Spinal cord (tissue), 10 donors: ENCODE data around the gene PIK3CG. TPM values are rescaled to one million over a fixed set of nuclear protein-coding genes. Genes with fewer than 3 reads are reported as not detected.
A peak's percentile ranks its signal among the peaks of the same experiment; 100 is the strongest.
"Not testable (repeated sequence)": the region's sequence is repeated elsewhere in the genome, so short reads cannot be mapped to it uniquely, and the experiment has no call there.

Source experiments
- DNase-seq, 6 donors: peaks; one replicate each; pipeline versions ENCODE4 v3.0.0 to v3.0.0-alpha.2; 2013 to 2015; ENCODE audit warnings: low spot score in 6 of 6, low read depth in 4 of 6
- H3K27ac ChIP-seq: one replicate; pipeline ENCODE4 v1.5.1; 2013; ENCODE audit warnings: low read depth, low read length, control low read depth
- H3K27me3 ChIP-seq: one replicate; pipeline ENCODE4 v1.6.1; 2013; ENCODE audit warnings: low read length; ENCODE audit not compliant: control insufficient read depth, insufficient read depth
- H3K36me3 ChIP-seq: one replicate; pipeline ENCODE4 v1.6.1; 2013; ENCODE audit warnings: low read length; ENCODE audit not compliant: control insufficient read depth, insufficient read depth
- H3K4me1 ChIP-seq: one replicate; pipeline ENCODE4 v1.6.1; 2013; ENCODE audit warnings: low read length; ENCODE audit not compliant: control insufficient read depth, insufficient read depth
- H3K4me3 ChIP-seq: one replicate; pipeline ENCODE4 v1.5.1; 2013; ENCODE audit warnings: low read depth, low read length, control low read depth
- H3K9me3 ChIP-seq: one replicate; pipeline ENCODE4 v1.6.1; 2013; ENCODE audit warnings: low read length; ENCODE audit not compliant: control insufficient read depth, insufficient read depth
- whole genome bisulfite sequencing: methylation state at CpG from one replicate; pipeline ENCODE4 v1.1.5; 2013; ENCODE audit warnings: missing lambda C conversion rate; ENCODE audit not compliant: insufficient coverage; 5-methylcytosine and 5-hydroxymethylcytosine counted together
- polyA plus RNA-seq, 2 donors: library from polyadenylated mRNA; unstranded; fragments of 120-200 nt; gene quantifications; one replicate each; pipeline ENCODE4 v1.2.1, GENCODE V29; 2013; ENCODE audit not compliant: insufficient read length in 2 of 2
- total RNA-seq, 2 donors: library from RNA; depleted of rRNA in 1 of 2; stranded (reverse); fragments of 120-200 nt in 1 of 2; fragments of >200 nt in 1 of 2; gene quantifications; one replicate each; pipeline versions ENCODE4 v1.2.3 to v1.2.4, GENCODE V29; 2013 to 2014
- donor health status: healthy.

PIK3CG gene
- total and polyA plus RNA-seq, 4 donors, result 1.4 to 6.4 (median 2.6) TPM

DNA sequence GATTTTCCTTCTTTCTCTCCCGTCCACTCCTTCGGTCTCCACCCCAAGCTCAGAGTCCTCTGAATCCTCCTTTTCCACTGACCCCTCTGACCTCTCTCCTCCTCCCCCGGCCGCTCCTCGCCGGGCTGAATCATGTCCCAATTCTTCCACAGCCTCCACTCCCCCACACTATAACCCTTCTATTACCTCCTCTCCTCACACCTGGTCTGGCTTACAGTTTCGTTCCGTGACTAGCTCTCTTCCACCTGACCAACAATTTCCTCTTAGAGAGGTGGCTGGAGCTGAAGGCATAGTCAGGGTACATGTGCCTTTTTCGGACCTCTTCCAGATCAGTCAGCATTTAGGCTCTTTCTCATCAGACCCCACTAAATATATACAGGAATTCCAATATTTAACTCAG, 34.2 kb upstream of the PIK3CG start:
- H3K4me1 ChIP-seq, H3K27me3 ChIP-seq, H3K27ac ChIP-seq, H3K9me3 ChIP-seq, H3K4me3 ChIP-seq, H3K36me3 ChIP-seq, DNase-seq: not testable (repeated sequence)
- 88% methylated on average over 8 of the region's 9 CpGs for WGBS

DNA sequence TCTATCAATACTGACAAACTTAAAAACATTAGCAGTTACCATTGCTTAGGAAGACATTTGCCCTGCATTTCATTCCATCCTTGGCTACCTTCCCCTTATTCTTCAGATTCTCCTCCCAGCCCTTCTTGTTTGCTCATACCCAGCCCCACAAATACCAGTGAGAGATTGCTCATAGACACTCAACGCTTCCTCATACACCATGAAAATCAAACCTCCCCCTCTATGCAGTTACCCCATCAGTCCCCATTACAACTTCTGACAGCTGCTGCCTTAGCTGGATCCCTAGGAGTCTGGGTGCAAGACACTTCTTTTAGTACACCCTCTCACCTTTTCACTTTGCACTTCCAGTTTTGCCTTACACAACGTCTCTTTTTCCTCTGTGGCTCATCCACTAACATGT, 28.3 kb upstream of the PIK3CG start:
- Histone ChIP-seq H3K27ac (no peak overlapping the region), H3K36me3 (no peaks in the 10 kb centered on the region), H3K9me3 (no peaks in the 10 kb centered on the region), H3K27me3 (no peaks in the 10 kb centered on the region), H3K4me3 (no peak overlapping the region), H3K4me1 (no peaks in the 10 kb centered on the region)
- WGBS, result 97% methylated on average over 2 of the region's 2 CpGs
- no peak for DNase-seq

DNA sequence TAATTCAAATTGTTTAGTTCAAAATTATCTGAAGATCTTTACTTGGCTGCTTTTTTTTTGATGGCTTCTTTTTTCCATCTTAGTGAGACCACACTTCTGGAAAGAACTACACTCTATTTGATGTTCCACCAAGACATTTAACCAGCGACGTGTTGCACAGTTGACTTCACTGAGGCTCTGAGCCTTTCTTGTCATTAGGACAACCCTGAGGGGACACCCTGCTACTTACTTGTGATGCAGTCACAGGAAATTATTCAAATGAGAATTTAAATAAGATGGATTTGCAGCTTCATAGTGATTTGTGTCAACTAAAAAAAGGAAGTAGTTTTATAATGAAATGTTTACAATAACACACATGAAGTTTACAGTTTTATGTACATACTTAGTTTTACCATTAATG, 25.6 kb upstream of the PIK3CG start:
- no peaks in the 10 kb centered on the region for H3K27me3 ChIP-seq
- no peak for DNase-seq
- no peaks in the 10 kb centered on the region for H3K36me3 ChIP-seq
- no peak overlapping the region for H3K4me3 ChIP-seq
- no peak overlapping the region for H3K27ac ChIP-seq
- no peaks in the 10 kb centered on the region for H3K9me3 ChIP-seq
- H3K4me1 ChIP-seq, result no peaks in the 10 kb centered on the region
- no CpG with 5 or more reads among the region's 2 CpGs for WGBS

DNA sequence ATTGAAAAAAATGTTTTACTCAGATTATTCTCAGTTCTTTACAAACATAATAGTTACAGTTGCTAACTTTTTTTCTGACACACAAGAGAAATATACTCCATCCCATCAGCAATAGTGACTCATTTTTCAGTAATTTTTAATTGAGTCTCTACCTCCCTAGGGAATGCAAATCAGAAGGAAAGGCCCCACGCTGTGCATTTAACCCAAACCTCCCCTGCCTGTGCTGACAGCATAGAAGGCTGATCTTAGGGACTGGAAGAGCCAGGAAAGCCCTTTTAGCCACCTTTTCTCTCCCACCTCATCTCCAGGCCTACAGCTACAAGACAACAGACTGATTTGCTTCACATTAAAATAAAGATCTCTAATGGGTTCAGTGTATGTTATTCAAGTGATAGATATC, 24.7 kb upstream of the PIK3CG start:
- Histone ChIP-seq H3K4me1 (no peaks in the 10 kb centered on the region), H3K27ac (no peak overlapping the region), H3K4me3 (no peak overlapping the region), H3K27me3 (no peaks in the 10 kb centered on the region), H3K9me3 (no peaks in the 10 kb centered on the region), H3K36me3 (no peaks in the 10 kb centered on the region)
- DNase-seq, result no peak
- 67% methylated on average over 1 of the region's 1 CpG for WGBS

DNA sequence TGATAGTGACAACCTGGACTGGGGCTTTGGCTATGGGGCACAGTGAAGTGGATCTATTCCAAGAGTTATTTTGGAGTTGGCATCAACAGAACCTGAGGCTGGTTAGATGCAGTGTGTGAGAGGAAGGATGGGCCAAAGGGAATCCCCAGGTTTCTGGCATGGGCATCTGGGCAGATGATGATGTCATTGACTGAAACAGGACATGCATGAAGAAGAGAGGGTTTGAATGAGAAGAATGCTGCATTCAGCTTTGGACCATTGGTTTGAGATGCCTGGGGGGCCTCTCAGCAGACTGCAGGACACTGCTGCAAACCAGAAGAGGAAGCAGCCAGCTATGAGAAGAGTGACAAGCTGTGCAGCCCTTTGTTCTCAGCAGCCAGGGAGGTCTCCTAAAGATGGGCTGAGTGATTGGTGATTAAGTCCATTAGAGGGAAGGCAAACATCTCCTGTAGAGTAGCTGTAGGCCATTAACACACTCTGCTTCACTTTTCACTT, 23.1 kb upstream of the PIK3CG start:
- H3K27ac ChIP-seq, result no peak overlapping the region

DNA sequence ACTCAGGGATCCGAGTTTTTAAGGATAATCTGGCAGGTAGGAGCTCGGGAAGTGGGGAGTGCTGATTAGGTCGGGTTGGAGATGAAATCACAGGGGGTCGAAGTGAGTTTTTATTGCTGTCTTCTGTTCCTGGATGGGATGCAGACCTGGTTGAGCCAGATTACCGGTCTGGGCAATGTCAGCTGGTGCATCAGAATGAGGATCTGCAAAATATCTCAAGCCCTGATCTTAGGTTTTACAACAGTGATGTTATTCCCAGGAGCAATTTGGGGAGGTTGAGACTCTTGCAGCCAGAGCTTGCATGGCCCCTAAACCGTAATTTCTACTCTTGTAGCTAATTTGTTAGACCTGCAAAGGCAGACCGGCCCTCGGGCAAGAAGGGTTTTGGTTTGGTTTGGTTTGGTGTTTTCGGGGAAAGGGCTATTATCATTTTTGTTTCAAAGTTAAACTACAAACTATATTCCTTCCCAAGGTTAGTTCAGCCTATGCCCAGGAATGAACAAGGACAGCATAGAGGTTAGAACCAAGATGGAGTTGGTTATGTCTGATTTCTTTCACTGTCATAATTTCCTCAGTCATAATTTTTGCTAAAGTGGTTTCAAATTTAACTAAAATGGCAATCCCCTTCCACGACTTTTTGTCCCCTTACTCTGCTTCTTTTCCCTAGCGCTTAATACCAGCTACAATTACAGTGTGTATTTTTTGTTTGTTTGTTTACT, 20.6 kb upstream of the PIK3CG start:
- no peaks in the 10 kb centered on the region for H3K9me3 ChIP-seq
- no peaks in the 10 kb centered on the region for H3K27me3 ChIP-seq
- DNase-seq, result no peak
- H3K4me1 ChIP-seq, result no peaks in the 10 kb centered on the region
- H3K4me3 ChIP-seq, result no peak overlapping the region
- WGBS, result 81% methylated on average over 5 of the region's 11 CpGs
- no peaks in the 10 kb centered on the region for H3K36me3 ChIP-seq
- H3K27ac ChIP-seq, result no peak overlapping the region

More for the DNA sequence above, 23.1 kb upstream of the PIK3CG start:
- Histone ChIP-seq H3K9me3 (no peaks in the 10 kb centered on the region), H3K36me3 (no peaks in the 10 kb centered on the region), H3K4me1 (no peaks in the 10 kb centered on the region), H3K27me3 (no peaks in the 10 kb centered on the region), H3K4me3 (no peak overlapping the region)
- DNase-seq, result peak in 1 of 6 donors; percentile 72

DNA sequence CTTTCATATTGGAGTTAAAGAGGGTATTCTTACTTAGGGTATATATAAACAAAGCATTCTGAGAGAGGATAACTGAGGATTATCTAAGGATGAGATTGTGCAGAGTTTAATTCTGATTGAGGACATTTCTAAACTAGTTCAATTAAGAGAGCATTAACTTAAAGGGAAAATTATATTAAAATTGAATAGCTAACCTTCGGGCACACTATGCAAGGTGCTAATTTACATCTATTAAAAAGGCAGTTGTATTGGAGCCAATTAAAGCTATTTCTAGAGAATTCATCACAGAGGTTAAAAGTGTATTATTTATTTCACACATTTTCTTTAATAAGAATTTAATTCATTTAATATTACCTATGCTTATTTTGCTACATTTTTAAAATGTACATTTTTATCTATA, 17.0 kb upstream of the PIK3CG start:
- WGBS, result no CpG with 5 or more reads among the region's 1 CpG
- Histone ChIP-seq H3K27ac (no peak overlapping the region), H3K4me1 (no peaks in the 10 kb centered on the region), H3K4me3 (no peak overlapping the region), H3K27me3 (no peaks in the 10 kb centered on the region), H3K36me3 (no peaks in the 10 kb centered on the region), H3K9me3 (no peaks in the 10 kb centered on the region)
- DNase-seq, result no peak

DNA sequence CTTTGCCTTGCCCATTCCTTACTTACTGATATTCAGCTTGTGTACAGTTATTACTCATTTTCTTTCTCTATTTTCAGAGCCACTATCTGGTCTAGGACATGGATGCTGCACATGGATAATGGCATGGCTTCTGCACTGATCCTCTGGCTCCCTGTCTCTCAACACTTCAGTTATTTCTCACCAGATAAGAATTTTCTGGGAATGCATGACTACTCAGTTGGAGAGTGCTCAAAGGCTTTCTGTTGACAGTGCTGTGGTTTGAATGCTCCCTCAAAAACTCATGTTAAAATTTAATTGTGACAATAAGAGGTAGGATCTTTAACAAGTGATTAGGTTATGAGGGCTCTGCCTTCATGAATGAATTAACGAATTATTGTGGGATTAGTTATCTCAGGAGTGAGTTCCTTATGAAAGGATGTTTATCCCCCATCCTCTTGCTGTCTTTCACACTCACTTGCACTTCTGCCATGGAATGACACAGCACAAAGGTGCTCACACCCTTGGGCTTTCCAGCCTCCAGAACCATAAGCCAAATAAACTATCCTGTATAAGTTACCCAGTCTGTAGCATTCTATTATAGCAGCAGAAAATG, 16.1 kb upstream of the PIK3CG start:
- H3K4me3 ChIP-seq, result no peak overlapping the region
- DNase-seq, result no peak
- H3K36me3 ChIP-seq, result no peaks in the 10 kb centered on the region
- no peaks in the 10 kb centered on the region for H3K4me1 ChIP-seq
- H3K27me3 ChIP-seq, result no peaks in the 10 kb centered on the region
- no CpG with 5 or more reads among the region's 1 CpG for WGBS
- H3K9me3 ChIP-seq, result no peaks in the 10 kb centered on the region
- H3K27ac ChIP-seq, result no peak overlapping the region

DNA sequence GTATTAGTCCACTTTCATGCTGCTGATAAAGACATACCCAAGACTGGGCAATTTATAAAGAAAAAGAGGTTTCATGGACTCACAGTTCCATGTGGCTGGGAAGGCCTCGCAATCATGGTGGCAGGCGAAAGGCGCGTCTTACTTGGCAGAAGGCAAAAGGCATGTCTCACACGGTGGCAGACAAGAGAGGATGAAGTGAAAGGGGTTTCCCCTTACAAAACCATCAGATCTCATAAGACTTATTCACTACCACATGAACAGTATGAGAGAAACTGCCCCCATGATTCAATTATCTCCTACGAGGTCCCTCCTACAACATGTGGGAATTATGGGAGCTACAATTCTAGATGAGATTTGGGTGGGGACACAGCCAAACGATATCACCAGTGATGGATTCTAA, 13.4 kb upstream of the PIK3CG start:
- not testable (repeated sequence) for DNase-seq, H3K4me1 ChIP-seq, H3K36me3 ChIP-seq, H3K4me3 ChIP-seq, H3K27me3 ChIP-seq, H3K27ac ChIP-seq, H3K9me3 ChIP-seq
- WGBS, result 90% methylated on average over 2 of the region's 7 CpGs

DNA sequence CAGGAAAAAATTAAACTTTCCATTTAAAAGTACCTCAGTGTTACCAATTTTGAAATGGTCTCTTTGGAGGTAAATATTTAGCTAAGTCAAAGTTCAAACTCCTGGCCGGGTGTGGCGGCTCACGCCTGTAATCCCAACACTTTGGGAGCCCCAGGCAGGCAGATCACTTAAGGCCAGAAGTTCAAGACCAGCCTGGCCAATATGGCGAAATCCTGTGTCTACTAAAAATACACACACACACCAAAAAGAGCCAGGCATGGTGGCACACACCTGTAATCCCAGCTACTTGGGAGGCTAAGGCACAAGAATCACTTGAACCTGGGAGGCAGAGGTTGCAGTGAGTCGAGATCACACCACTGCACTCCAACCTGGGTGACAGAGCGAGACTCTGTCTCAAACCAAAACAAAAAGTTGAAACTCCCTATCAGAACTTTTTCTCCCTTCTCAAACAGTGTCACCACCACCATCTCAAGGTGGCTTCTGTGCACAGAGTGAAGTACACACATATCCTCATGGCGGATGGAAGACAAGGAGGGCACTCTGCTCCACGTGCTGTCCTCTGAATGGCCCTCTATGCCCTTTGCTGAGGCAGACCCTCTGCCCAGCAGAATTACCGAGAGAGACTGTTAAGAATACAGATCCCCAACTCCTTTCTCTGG, 11.7 kb upstream of the PIK3CG start:
- Histone ChIP-seq H3K4me1 (no peaks in the 10 kb centered on the region), H3K27ac (no peak overlapping the region), H3K4me3 (no peak overlapping the region), H3K27me3 (no peaks in the 10 kb centered on the region), H3K36me3 (no peaks in the 10 kb centered on the region), H3K9me3 (no peaks in the 10 kb centered on the region)
- WGBS, result 93% methylated on average over 7 of the region's 9 CpGs
- DNase-seq, result no peak
